Effector memory CD8-positive, alpha-beta T cell (primary cell): ENCODE results near the gene GREM2.
A peak's percentile ranks its signal among the peaks of the same experiment; 100 is the strongest.

ENCODE experiments used
- ATAC-seq: fragments of 150-1000 bp; cut with Tn5 transposase; replicated peaks from 2 replicates; pipeline ENCODE4 v1.10.0; 2021; ENCODE audit warnings: mild to moderate bottlenecking, moderate library complexity
- DNase-seq, 3 experiments: peaks; one replicate each; pipeline ENCODE4 v3.0.0; 2021
- H3K27ac Mint-ChIP-seq, 2 donors: one replicate each; pipeline ENCODE4 v1.8.0; 2022; ENCODE audit warnings: mild to moderate bottlenecking in 2 of 2, mixed read lengths in 2 of 2, moderate library complexity in 2 of 2
- H3K27me3 Mint-ChIP-seq, 2 donors: one replicate each; pipeline ENCODE4 v1.8.0; 2022; ENCODE audit warnings: mixed read lengths in 2 of 2
- H3K36me3 Mint-ChIP-seq: one replicate; pipeline ENCODE4 v1.8.0; 2022; ENCODE audit warnings: mild to moderate bottlenecking, moderate library complexity, mixed read lengths; ENCODE audit not compliant: insufficient read depth
- H3K4me1 Mint-ChIP-seq, 2 donors: one replicate each; pipeline ENCODE4 v1.8.0; 2022; ENCODE audit warnings: low read depth in 2 of 2, mixed read lengths in 2 of 2
- H3K4me3 Mint-ChIP-seq, 2 donors: one replicate each; pipeline ENCODE4 v1.8.0; 2022; ENCODE audit warnings: mild to moderate bottlenecking in 2 of 2, mixed read lengths in 2 of 2, moderate library complexity in 2 of 2
- H3K9me3 Mint-ChIP-seq, 2 donors: one replicate each; pipeline ENCODE4 v1.8.0; 2022; ENCODE audit warnings: mixed read lengths in 2 of 2

The GREM2 gene

GRCh38 chr1:240619906-240620621 lies 8.1 kb upstream of the GREM2 start:
- no peaks in the 10 kb centered on the region for H3K27me3 Mint-ChIP-seq
- no peaks in the 10 kb centered on the region for H3K4me1 Mint-ChIP-seq
- no peak overlapping the region for H3K4me3 Mint-ChIP-seq
- no peak for DNase-seq
- ATAC-seq = no peak
- H3K27ac Mint-ChIP-seq = no peak overlapping the region
- no peaks in the 10 kb centered on the region for H3K36me3 Mint-ChIP-seq
- H3K9me3 Mint-ChIP-seq = no peaks in the 10 kb centered on the region

GRCh38 chr1:240619357-240619756 lies 7.4 kb upstream of the GREM2 start:
- ATAC-seq = no peak
- Mint-ChIP-seq H3K27ac (no peak overlapping the region), H3K4me1 (no peaks in the 10 kb centered on the region)

GRCh38 chr1:240618946-240619345 lies 7.0 kb upstream of the GREM2 start:
- DNase-seq (no peak), ATAC-seq (peak; percentile 37)
- no peaks in the 10 kb centered on the region for H3K36me3 Mint-ChIP-seq
- no peak overlapping the region for H3K27ac Mint-ChIP-seq
- no peak overlapping the region for H3K4me3 Mint-ChIP-seq
- H3K4me1 Mint-ChIP-seq = peaks cover 0 to 1% of the 10 kb centered on the region in 2 donors
- no peaks in the 10 kb centered on the region for H3K27me3 Mint-ChIP-seq
- no peaks in the 10 kb centered on the region for H3K9me3 Mint-ChIP-seq

More at GRCh38 chr1:240619357-240619756, 7.4 kb upstream of the GREM2 start:
- Mint-ChIP-seq H3K27me3 (no peaks in the 10 kb centered on the region), H3K4me3 (no peak overlapping the region), H3K36me3 (no peaks in the 10 kb centered on the region), H3K9me3 (no peaks in the 10 kb centered on the region)
- no peak for DNase-seq

GRCh38 chr1:240616018-240616417 lies 4.1 kb upstream of the GREM2 start:
- no peak overlapping the region for H3K27ac Mint-ChIP-seq
- no peak for DNase-seq
- peaks cover 7 to 15% of the 10 kb centered on the region in 2 donors for H3K27me3 Mint-ChIP-seq
- no peak overlapping the region for H3K4me3 Mint-ChIP-seq
- no peak for ATAC-seq
- no peaks in the 10 kb centered on the region for H3K9me3 Mint-ChIP-seq
- H3K36me3 Mint-ChIP-seq = peaks cover 8% of the 10 kb centered on the region
- H3K4me1 Mint-ChIP-seq = peaks cover 19 to 22% of the 10 kb centered on the region in 2 donors

GRCh38 chr1:240613356-240614142 lies 1.6 kb upstream of the GREM2 start:
- Mint-ChIP-seq H3K27ac (no peak overlapping the region), H3K9me3 (no peaks in the 10 kb centered on the region), H3K36me3 (peaks cover 8% of the 10 kb centered on the region), H3K4me3 (peak overlapping the region in 1 of 2 donors; percentile 28), H3K27me3 (peaks cover 7 to 21% of the 10 kb centered on the region in 2 donors), H3K4me1 (peaks cover 19 to 22% of the 10 kb centered on the region in 2 donors)
- DNase-seq (no peak), ATAC-seq (peak; percentile 23)

GRCh38 chr1:240612811-240613210 lies 856 bp upstream of the GREM2 start:
- H3K4me1 Mint-ChIP-seq = peaks cover 19 to 22% of the 10 kb centered on the region in 2 donors
- peaks cover 8% of the 10 kb centered on the region for H3K36me3 Mint-ChIP-seq
- no peak for ATAC-seq
- no peak overlapping the region for H3K27ac Mint-ChIP-seq
- DNase-seq = no peak
- peak overlapping the region in 1 of 2 donors; percentile 90 for H3K4me3 Mint-ChIP-seq
- no peaks in the 10 kb centered on the region for H3K9me3 Mint-ChIP-seq
- peaks cover 7 to 21% of the 10 kb centered on the region in 2 donors for H3K27me3 Mint-ChIP-seq

- Mint-ChIP-seq H3K27ac (peak overlapping the region; percentile 9 to 94), H3K9me3 (no peaks in the 10 kb centered on the region), H3K27me3 (peaks cover 7 to 21% of the 10 kb centered on the region in 2 donors), H3K4me1 (peaks cover 19 to 22% of the 10 kb centered on the region in 2 donors), H3K4me3 (peak overlapping the region; percentile 84 to 90), H3K36me3 (peaks cover 8% of the 10 kb centered on the region)
- no peak for DNase-seq
- peak; percentile 13 for ATAC-seq
These were observed 732 bp downstream of the GREM2 start for GRCh38 chr1:240611228-240611618.

- no peaks in the 10 kb centered on the region for H3K9me3 Mint-ChIP-seq
- H3K27ac Mint-ChIP-seq = no peak overlapping the region
- H3K4me3 Mint-ChIP-seq = peak overlapping the region in 1 of 2 donors; percentile 90
- ATAC-seq = no peak
- no peak for DNase-seq
- H3K27me3 Mint-ChIP-seq = peaks cover 7 to 21% of the 10 kb centered on the region in 2 donors
- H3K36me3 Mint-ChIP-seq = peaks cover 8% of the 10 kb centered on the region
- H3K4me1 Mint-ChIP-seq = peaks cover 19 to 22% of the 10 kb centered on the region in 2 donors
These were observed 1.3 kb downstream of the GREM2 start for GRCh38 chr1:240610636-240611035.

- DNase-seq (no peak), ATAC-seq (no peak)
- Mint-ChIP-seq H3K36me3 (peaks cover 8% of the 10 kb centered on the region), H3K4me1 (peaks cover 19 to 22% of the 10 kb centered on the region in 2 donors), H3K27ac (no peak overlapping the region), H3K9me3 (no peaks in the 10 kb centered on the region), H3K27me3 (peaks cover 7 to 21% of the 10 kb centered on the region in 2 donors), H3K4me3 (no peak overlapping the region)
These were observed 2.4 kb downstream of the GREM2 start for GRCh38 chr1:240609527-240610060.

GRCh38 chr1:240608707-240609106 lies 3.2 kb downstream of the GREM2 start:
- H3K4me3 Mint-ChIP-seq = no peak overlapping the region
- peaks cover 8% of the 10 kb centered on the region for H3K36me3 Mint-ChIP-seq
- peaks cover 0 to 2% of the 10 kb centered on the region in 2 donors for H3K9me3 Mint-ChIP-seq
- H3K27me3 Mint-ChIP-seq = peaks cover 7 to 21% of the 10 kb centered on the region in 2 donors
- ATAC-seq = no peak
- DNase-seq = no peak
- H3K27ac Mint-ChIP-seq = no peak overlapping the region
- H3K4me1 Mint-ChIP-seq = peaks cover 17 to 18% of the 10 kb centered on the region in 2 donors

- Mint-ChIP-seq H3K27me3 (peaks cover 7 to 15% of the 10 kb centered on the region in 2 donors), H3K4me1 (peaks cover 8 to 10% of the 10 kb centered on the region in 2 donors), H3K36me3 (peaks cover 4% of the 10 kb centered on the region), H3K27ac (no peak overlapping the region), H3K9me3 (peaks cover 0 to 2% of the 10 kb centered on the region in 2 donors), H3K4me3 (no peak overlapping the region)
- ATAC-seq (no peak), DNase-seq (no peak)
These were observed 4.9 kb downstream of the GREM2 start for GRCh38 chr1:240607006-240607405.

- DNase-seq = no peak
- peaks cover 0 to 2% of the 10 kb centered on the region in 2 donors for H3K9me3 Mint-ChIP-seq
- H3K27me3 Mint-ChIP-seq = no peaks in the 10 kb centered on the region
- H3K4me1 Mint-ChIP-seq = no peaks in the 10 kb centered on the region
- H3K4me3 Mint-ChIP-seq = no peak overlapping the region
- ATAC-seq = no peak
- no peaks in the 10 kb centered on the region for H3K36me3 Mint-ChIP-seq
- no peak overlapping the region for H3K27ac Mint-ChIP-seq
These were observed 9.8 kb downstream of the GREM2 start for GRCh38 chr1:240602189-240602588.

- no peak for ATAC-seq
- Mint-ChIP-seq H3K36me3 (no peaks in the 10 kb centered on the region), H3K9me3 (peaks cover 0 to 2% of the 10 kb centered on the region in 2 donors), H3K4me1 (no peaks in the 10 kb centered on the region), H3K27ac (no peak overlapping the region), H3K27me3 (no peaks in the 10 kb centered on the region), H3K4me3 (no peak overlapping the region)
- DNase-seq = no peak
These were observed 12.1 kb downstream of the GREM2 start for GRCh38 chr1:240599830-240600229.
